Measurements from ENCODE around the gene CFAP410.
"Not testable (repeated sequence)": the region's sequence is repeated elsewhere in the genome, so short reads cannot be mapped to it uniquely, and the experiment has no call there.

CFAP410 gene

DNA sequence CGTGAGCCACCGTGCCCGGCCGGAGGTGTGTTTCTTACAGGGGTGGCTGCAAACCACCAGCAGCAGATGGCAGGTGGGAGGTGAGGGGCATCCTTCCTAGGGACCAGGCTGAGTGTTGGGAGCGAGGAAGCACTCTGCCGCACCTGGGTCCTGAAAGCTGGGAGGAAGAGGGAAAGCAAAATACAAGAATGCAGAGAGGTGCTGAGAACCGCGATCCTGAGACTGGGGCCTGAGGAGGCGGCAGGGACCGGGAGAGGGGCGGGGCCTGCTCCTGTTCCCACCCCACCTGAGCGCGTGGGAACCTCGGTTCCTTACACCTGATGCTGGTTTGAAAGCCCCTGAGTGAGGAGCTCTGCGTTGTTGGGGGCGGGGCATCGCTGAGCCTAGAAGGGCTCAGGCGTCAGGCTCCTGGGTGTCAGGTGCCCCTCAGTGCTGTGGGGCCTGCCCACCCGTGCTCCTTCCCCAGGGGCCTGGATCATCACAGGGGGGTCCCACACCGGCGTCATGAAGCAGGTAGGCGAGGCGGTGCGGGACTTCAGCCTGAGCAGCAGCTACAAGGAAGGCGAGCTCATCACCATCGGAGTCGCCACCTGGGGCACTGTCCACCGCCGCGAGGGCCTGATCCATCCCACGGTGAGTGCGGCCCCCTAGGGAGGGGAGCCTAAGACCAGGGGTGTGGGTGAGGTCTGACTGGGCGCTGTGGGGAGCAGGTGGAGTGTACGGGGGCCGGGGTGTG, 29.7 kb upstream of the CFAP410 start:
- no peak for DNase-seq (ENCODE audit: low read depth in 2 of 2)

DNA sequence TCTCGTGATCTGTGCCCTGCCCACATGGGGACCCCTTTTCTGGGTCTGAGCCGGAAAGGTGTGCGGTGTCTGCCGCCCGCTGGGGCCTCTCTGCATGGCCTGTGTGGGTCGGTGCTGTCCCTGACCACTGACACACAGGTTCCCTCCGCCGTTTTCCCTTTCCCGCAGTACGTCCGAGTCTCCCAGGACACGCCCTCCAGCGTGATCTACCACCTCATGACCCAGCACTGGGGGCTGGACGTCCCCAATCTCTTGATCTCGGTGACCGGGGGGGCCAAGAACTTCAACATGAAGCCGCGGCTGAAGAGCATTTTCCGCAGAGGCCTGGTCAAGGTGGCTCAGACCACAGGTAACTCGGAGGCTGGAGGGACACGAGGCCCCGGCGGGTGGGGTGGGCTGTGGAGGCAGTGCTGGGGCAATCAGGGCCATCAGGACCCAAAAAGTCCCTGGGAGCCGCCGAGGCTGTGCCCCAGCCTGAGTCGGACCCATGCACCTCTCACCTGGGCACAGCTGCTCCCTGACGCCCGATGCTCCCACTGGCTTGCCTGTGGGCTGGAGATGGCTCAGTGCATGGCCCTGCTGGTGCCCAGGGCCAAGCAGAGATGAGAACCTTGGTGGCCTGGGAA, 27.5 kb upstream of the CFAP410 start:
- no peak for DNase-seq (ENCODE audit: low read depth in 2 of 2)

DNA sequence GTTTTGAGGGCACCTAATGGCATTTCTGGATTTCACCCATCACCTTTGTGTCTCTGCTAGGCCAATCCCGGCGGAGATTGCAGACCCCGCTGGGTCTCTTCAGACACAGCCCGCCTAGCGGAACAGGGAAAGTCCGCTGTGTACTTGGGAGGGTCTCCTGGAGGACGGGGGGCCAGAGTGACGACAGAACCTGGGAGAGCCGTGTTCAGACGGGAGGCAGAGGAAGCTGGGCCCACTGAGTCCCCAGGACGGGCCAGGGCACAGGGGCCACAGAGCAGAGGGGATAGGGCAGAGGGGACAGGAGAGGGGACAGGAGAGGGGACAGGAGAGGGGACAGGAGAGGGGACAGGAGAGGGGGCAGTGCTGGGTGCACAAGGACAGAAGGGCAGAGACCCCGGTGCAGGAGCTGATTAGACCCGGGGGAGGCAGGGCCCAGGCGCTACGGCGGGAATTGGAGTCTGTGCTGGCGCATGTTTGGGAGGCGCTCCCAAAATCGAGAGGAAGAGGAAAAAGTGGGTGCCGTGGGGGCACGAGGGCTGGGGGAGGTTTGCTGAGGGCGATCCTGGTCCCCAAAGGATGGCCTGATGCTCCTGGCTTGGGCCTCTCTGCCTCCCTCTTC, 26.9 kb upstream of the CFAP410 start:
- no peak for DNase-seq (ENCODE audit: low read depth in 2 of 2)

DNA sequence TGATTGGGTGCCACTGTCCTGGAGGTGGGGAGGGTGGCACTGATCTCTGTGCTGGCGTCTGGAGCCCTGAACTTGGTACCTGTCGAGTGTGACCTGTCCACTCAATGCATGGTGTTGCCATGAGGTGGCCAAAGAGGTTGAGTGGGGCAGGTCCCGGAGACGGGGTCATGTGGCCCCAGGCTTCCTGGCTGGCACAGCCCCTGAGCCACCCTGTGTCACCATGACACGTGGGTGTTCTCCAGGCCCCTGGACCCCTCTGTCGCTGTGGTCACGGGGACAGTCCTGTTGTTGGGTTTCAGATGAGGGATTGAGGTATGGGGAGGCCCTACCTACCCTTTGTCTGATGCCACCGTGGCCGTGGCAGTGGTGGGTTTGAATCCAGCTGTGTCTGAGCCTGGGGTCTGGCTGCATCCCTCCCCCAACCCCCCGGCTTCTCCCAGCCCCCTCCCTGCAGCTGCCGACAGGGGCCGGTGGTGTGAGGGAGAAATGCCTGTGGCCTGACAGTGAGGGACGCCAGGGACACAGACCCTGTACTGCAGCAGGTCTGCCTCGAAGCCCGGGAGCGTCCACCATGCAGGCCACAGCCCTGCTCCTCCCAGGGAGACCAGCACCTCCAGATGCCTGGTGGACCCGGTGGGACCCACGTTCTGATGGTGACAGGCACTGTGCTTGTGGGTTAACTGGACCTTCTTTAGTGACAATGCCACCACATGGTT, 26.2 kb upstream of the CFAP410 start:
- no peak for DNase-seq (ENCODE audit: low read depth in 2 of 2)

DNA sequence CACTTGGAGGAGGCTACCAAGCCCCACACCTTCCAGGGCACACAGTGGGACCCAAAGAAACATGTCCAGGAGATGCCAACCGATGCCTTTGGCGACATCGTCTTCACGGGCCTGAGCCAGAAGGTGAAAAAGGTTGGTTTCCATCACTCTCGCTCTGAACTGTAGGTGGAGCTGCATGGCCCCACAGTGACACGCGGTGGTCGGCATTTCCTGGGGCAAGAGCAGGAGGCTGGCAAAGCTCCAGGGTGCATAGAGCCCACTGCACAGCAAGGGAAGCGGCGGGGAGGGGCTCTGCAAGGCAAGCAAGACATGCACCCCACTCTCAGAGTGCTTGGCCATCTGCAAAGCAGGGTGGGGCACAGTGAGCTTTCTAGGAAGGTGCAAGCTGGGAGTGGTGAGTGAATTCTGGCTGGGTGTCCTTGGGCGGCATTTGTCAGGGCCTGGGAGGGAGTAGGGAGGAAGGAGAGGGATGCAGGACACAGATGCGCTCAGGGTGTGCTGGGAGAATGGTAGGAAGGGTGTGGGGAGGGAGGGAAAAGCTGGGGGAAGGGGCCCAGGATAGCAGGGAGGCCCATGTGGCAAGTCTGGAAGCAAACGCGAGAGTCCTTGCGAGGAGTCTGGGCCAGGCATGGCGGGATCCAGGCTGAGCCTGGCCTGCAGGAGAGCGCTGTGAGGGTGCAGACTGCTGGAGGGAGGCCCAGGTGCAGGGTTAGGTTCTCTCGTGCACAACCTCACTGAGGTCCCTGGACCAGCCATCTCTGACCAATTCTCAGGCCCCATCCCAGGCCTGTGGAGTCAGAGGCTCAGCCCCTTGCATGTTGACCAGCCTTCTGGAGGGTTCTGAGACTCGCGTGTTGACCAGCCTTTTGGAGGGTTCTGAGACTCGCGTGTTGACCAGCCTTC, 25.2 kb upstream of the CFAP410 start:
- no peak for DNase-seq (ENCODE audit: low read depth in 2 of 2)

DNA sequence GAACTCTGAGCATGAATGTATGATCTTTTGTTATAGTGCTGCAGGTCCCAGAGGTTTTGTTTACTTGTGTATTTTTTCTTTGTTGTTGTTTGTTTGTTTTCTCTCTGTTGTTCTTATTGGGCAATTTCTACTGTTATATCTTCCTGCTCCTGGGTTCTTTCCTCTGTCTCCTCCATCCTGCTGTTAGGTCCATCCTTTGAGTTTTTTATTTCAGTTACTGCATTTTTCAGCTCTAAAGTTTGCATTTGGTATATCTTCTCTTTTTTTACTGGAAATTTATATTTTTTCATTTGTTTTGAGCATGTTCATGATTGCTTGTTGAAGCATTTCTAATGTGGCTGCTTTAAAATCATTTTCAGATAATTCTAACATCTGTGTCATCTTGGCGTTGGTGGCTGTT, 24.1 kb upstream of the CFAP410 start:
- no peak for DNase-seq (ENCODE audit: low read depth in 2 of 2)

DNA sequence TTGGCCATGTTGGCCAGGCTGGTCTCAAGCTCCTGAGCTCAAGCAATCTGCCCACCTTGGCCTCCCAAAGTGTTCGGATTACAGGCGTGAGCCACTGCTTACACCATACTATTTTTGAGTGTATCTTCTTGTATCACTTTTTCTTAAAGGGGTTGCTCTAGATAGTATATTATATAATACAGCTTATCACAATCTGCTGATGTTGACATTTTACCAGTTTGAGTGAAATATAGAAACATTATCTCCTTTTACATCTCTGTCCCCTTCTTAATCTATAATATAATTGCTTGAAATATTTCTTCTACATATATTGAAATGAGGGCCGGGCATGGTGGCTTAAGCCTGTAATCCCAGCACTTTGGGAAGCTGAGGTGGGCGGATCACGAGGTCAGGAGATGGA, 22.7 kb upstream of the CFAP410 start:
- not testable (repeated sequence) for DNase-seq (ENCODE audit: low read depth in 2 of 2)

DNA sequence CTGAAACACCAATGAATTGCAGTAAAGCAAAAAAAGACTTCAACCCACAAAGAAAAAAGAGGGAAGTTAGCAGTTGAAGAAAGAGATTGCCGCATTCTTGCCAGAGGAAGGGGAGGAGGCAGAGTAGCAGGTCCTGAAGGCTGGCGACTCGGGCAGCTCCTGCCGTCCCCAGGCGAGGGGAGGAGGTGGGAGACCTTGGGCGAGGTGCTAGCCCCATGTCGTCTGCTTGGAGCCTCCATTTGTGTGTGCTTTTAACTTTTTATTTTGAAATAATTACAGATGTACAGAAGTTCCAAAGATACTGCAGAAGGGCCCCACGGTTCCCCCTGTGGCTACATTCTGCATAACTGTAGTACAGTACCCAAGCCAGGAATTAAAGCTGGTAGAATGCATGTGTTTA, 21.0 kb upstream of the CFAP410 start:
- no peak for DNase-seq (ENCODE audit: low read depth in 2 of 2)

DNA sequence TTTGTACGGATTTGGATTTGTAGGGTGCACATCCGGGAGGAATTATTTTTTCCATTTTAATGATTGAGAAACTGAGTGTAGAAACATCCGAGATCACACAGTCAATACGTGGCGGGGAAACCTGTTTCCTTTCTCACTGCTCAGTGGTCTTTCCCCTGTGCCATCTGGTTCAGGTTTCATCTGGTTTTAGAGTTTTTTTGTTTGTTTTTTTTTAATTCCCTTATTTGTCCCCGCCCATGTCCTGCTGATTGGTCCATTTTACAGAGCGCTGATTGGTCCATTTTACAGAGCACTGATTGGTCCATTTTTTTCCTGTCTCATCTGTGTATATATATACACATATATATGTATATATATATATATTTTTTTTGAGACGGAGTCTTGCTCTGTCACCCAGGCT, 20.2 kb upstream of the CFAP410 start:
- DNase-seq (ENCODE audit: low read depth in 2 of 2): no peak

DNA sequence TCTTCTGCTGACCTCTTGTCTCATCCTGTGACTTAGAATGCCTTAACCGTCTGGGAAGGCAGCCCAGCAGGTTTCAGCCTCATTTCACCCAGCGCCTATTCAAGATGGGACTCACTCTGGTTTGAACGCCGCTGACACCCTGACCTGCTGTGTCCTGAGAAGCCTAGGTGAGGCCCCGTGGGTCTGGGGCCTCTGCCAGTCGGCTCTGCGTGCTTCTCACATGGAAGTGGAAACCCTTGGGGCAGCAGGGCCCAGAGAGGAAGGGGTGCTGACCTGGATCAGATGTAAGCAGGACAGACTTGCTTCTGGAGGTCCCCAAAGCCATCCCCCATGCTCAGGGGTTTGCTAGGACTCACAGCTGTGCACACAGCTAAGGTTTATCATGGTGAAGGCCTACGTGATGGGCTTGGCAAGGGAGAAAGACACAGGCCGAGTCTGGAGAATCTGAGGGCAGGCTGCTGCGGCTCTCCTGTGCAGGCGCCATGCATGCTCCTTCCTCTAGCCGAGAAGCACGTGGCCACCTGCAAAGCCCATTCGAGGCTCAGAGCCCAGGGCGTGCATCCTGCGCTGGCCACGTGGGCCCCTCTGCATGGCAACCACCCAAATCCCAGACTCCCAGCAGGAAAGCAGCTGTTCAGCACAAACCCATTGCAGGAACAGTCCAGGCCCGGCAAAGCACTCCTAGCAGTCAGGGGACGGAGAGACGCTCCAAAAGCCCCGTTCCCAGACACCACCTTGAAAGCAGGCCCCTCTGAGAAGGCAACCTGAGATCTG, 18.1 kb upstream of the CFAP410 start:
- DNase-seq (ENCODE audit: low read depth in 2 of 2): no peak

DNA sequence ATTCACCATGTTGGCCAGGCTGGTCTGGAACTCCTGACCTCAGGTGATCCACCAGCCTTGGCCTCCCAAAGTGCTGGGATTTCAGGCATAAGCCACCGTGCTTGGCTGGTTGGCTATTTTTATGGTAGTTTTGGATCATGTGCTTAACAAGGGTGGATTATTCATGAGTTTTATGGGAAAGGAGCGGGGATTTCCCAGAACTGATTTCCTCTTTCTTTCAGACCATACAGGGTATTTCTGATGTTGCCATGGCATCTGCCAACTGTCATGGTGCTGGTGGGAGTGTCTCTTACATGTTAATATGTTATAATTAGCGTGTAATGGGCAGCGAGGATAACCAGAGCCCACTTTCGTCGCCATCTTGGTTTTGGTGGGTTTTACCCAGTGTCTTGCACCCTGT, 17.4 kb upstream of the CFAP410 start:
- no peak for DNase-seq (ENCODE audit: low read depth in 2 of 2)

DNA sequence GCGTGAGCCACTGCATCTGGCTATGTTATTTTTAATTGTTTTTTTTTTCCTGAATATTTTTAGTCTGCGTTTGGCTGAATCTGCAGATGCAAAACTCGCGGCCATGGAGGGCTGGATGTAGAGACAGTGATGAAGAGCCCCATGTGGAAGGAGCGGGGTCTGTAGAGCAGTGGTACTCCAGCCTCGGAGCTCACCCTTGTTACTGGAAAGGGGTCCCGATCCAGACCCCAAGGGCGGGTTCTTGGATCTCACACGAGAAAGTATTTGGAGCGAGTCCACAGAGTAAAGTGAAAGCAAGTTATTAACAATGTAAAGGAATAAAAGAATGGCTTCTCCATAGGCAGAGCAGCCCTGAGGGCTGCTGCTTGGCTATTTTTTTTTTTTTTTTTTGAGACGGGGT, 17.0 kb upstream of the CFAP410 start:
- no peak for DNase-seq (ENCODE audit: low read depth in 2 of 2)

DNA sequence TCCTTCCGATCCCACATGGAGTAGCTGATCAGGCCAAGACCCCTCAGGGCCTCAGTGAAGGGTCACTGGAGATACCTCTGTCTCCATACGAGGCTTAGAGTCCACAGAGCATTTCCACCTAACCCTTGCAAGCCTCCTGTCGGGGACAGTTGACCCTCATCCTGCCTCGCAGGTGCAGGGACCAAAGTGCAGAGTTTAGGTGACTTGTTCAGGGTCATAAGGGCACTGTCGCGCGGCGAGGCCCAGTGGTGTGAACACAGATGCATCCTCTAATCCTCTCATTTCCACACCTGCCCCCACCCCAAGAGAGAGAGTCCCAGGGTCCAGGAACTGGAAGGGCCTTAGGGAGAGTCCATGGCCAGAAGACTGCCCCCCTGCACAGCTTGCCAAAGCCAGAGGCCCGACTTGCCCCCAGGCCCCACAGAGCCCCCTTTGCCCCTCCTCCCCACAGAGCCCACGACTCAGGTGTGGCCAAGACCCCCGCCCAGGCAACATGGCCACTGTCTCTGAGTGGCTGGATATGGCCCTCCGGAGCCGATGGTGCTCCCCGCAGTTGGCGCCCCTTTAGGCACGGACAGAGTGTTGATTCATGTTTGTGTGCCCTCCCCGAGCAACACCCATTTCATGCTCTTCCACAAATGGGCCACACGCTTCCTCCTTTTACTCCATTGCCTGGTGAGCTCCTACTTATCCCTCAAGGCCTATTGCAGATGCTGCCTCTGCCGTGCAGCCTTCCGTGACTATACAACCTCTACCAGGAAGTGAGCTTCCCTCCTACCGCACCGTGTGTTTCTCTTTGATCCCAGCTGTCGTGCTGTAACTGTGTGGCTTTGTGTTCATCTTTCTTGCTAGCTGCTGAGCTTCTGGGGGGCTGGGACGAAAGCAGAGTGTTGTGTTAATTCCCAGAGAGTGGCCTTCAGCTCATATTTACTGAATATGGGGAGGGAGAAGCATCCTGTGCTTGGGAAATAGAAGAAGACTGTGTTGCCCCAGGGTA, 15.9 kb upstream of the CFAP410 start:
- no peak for DNase-seq (ENCODE audit: low read depth in 2 of 2)

DNA sequence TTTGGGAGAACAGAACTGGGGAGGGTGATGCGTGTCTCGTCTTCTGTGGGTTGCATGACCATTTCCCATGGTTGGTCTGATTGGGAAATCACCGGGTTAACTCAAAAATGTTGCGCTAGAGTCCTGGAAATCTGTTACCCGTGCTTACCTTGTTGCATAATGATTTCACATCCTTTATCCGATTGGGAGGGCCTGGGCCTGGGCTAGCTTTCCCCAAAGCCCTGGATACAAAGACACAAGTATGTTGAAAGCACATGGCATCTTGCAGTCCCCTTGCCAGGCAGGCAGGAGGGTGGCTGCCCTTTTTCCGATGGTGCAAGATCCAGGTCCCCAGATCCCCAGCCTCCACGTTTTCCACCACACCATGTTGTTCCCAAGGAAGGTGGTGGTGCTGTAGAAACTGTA, 14.8 kb upstream of the CFAP410 start:
- no peak for DNase-seq (ENCODE audit: low read depth in 2 of 2)

DNA sequence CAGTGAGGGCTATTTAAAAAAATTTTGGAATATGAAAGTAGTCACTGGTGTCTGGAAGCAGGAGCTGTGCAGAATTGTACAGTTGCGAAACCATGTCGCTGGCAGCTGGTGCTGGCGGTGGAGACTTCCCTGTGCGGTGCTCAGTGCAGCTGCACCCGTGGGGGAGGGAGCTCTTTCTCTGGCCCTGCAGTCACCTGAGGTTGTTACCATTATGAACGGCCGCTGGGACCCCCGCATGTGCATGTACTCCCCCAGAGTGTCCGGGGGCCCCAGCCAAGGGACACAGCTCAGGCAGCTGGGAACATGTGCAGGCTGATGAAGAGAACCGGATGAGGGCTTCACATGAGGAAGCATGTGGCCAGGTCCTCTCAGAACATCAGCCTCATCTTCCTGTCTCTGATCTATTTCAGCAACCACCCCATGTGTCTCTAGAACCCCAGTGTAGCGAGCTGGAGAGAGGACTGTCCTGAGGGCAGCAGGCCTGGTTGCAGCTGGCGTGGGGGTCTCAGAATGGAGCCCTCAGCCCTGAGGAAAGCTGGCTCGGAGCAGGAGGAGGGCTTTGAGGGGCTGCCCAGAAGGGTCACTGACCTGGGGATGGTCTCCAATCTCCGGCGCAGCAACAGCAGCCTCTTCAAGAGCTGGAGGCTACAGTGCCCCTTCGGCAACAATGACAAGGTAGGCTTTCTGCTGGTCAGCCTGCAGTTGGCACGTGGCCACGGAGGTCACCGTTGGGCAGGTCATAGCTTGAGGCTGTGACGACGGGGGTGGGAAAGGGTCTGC, 14.2 kb upstream of the CFAP410 start, which contains the start of gene TRPM2:
Gene TRPM2 (plus strand): TSS at position 431 of the 780 bp plus-strand sequence. CDS start 80 bp downstream, at position 511.
- DNase-seq (ENCODE audit: low read depth in 2 of 2): no peak

DNA sequence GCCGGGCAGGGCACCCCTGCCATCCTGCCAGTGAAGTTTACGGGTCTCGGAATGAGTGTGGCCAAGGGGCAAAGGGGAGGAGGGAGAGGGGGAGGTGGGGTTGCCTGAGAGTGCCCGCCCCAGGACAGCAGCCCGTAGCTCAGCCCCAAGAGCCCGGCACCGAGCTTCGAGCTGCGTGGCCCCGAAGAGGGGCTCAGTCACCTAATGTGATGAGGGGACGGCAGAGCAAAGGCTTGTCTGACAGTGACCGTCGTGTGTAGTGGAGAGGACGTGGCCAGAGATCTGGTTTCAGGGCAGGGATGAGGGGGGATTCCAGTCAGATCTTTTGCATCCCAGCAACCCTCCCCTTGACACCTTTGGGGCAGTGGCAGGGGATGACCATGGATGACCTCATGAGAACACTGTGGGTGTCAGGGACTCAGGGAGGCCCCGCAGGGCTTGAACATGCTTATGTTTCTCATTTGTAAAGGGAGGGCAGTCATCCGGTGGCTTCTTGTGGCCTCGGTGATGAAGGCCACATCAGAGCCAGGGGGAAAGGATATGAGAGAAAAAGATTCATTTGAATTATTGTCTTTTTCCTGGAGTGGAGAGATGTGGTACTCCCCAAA, 13.2 kb upstream of the CFAP410 start:
- DNase-seq (ENCODE audit: low read depth in 2 of 2): no peak

DNA sequence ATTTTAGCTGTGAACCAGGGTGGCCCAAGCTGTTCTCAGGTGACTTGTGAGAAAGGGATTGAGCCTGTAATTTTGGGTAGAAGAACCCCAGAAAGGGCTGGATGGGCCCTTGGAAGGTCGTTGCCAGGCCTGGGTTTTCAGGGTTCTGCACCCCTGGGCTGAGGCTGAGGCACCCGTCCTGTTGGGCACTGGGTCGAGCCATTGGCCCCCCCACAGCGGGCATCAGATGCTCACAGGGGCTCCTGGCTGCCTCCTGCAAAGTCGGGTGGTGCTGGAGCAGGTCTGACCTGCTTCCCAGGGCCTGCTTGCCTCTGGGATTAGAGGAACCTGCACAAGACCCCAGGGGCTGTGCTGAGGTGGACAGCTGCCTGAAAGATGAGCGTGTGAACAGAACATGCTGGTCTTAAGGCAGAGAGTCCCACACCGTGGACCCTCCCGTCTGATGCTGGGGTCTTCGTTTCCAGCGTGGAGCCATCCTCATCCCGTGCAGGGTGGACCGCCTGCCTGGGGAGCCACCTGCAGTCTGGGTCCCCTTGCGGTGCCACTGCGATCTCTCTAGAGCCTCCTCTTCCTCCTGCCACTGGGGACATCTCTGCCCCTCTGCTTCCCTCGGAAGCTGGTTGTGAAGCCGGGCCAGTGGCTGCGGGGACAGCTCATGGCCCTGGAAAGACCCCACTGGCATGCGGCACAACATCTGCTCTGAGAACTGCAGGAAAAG, 12.5 kb upstream of the CFAP410 start:
- no peak for DNase-seq (ENCODE audit: low read depth in 2 of 2)

Data from stimulated activated CD4-positive, alpha-beta T cell treated with anti-CD3 and anti-CD28 coated beads, Interleukin-15, amount 100 ng/mL, for 48 hours (primary cell).